H1 (cell line): ENCODE results near the gene IFNG. TPM values are rescaled to one million over a fixed set of nuclear protein-coding genes. Genes with fewer than 3 reads are reported as not detected.

Experiments
- CTCF ChIA-PET: fragments of 300-600 bp; sonication (Branson Sonifier 250); formaldehyde crosslinking; loops from one replicate; lab custom pipeline; 2021; ENCODE audit not compliant: partially characterized antibody; lab: Charles Lee
- POLR2A ChIA-PET: fragments of 300-600 bp; sonication (Branson Sonifier 250); formaldehyde crosslinking; loops from one replicate; lab custom pipeline; 2021; ENCODE audit warnings: inconsistent platforms; ENCODE audit not compliant: partially characterized antibody; lab: Charles Lee
- DNase-seq, 2 experiments: peaks; one replicate each; pipeline versions ENCODE4 v3.0.0 to v3.0.0-alpha.2; 2010 to 2022; ENCODE audit warnings: low spot score in 2 of 2, low read depth in 1 of 2, mixed read lengths in 1 of 2
- FAIRE-seq: peaks from 2 replicates; lab custom pipeline; 2011; peaks lifted over from hg19 to GRCh38; lab: Jason Lieb, UNC
- H2AFZ ChIP-seq: 2 replicates; pipeline ENCODE4 v1.8.1; 2012; ENCODE audit warnings: low read length, inconsistent platforms
- H2AK5ac ChIP-seq: 2 replicates; pipeline ENCODE4 v1.6.1; 2013; ENCODE audit warnings: low read depth, low read length
- H2BK120ac ChIP-seq: replicated peaks from 2 replicates; pipeline ENCODE3; 2013; ENCODE audit warnings: low read depth, low read length, inconsistent platforms
- H2BK12ac ChIP-seq: 2 replicates; pipeline ENCODE4 v1.6.1; 2013; ENCODE audit warnings: low read depth, low read length
- H2BK15ac ChIP-seq: 2 replicates; pipeline ENCODE4 v1.6.1; 2013; ENCODE audit warnings: low read length
- H2BK20ac ChIP-seq: 2 replicates; pipeline ENCODE4 v1.6.1; 2013; ENCODE audit warnings: low read length
- H2BK5ac ChIP-seq: 2 replicates; pipeline ENCODE4 v1.6.1; 2013; ENCODE audit warnings: low read depth, low read length
- H3K14ac ChIP-seq: 2 replicates; pipeline ENCODE4 v1.6.1; 2013; ENCODE audit warnings: inconsistent platforms; ENCODE audit not compliant: insufficient read length
- H3K18ac ChIP-seq: 2 replicates; pipeline ENCODE4 v1.6.1; 2013; ENCODE audit warnings: low read length; ENCODE audit errors: extremely low read depth
- H3K23ac ChIP-seq: 2 replicates; pipeline ENCODE4 v1.6.1; 2013; ENCODE audit warnings: inconsistent platforms; ENCODE audit not compliant: insufficient read length
- H3K23me2 ChIP-seq: 2 replicates; pipeline ENCODE4 v1.6.1; 2013; ENCODE audit warnings: low read depth, low read length
- H3K27ac ChIP-seq: 2 replicates; pipeline ENCODE4 v1.6.1; 2011; ENCODE audit warnings: low read depth, low read length, inconsistent platforms
- H3K27me3 ChIP-seq, 4 experiments: replicated peaks in 1 of 4; 1 replicate in 1 of 4; 2 replicates in 3 of 4; pipeline versions ENCODE4 v1.6.1 to v1.8.1; 2011 to 2013; ENCODE audit warnings: low read length in 3 of 4, mild to moderate bottlenecking in 3 of 4, inconsistent platforms in 2 of 4, mixed read lengths in 2 of 4, moderate library complexity in 1 of 4; ENCODE audit not compliant: control insufficient read depth in 3 of 4, insufficient read depth in 3 of 4; ENCODE audit errors: extremely low read depth in 1 of 4
- H3K36me3 ChIP-seq, 4 experiments: 2 replicates each; pipeline versions ENCODE4 v1.6.1 to v1.8.1; 2011 to 2013; ENCODE audit warnings: mild to moderate bottlenecking in 4 of 4, low read length in 3 of 4, moderate library complexity in 2 of 4, control low read depth in 1 of 4, inconsistent platforms in 1 of 4; ENCODE audit not compliant: insufficient read depth in 4 of 4, control insufficient read depth in 2 of 4
- H3K4ac ChIP-seq: replicated peaks from 2 replicates; pipeline ENCODE3; 2013; ENCODE audit warnings: low read length, low read depth, mixed read lengths, inconsistent platforms; ENCODE audit not compliant: insufficient read length
- H3K4me1 ChIP-seq, 4 experiments: replicated peaks in 1 of 4; 1 replicate in 1 of 4; 2 replicates in 3 of 4; pipeline versions ENCODE4 v1.6.1 to v1.8.1; 2011 to 2013; ENCODE audit warnings: low read length in 3 of 4, inconsistent platforms in 2 of 4, mixed read lengths in 1 of 4; ENCODE audit not compliant: insufficient read depth in 4 of 4, control insufficient read depth in 3 of 4
- H3K4me2 ChIP-seq, 2 experiments: 2 replicates each; pipeline versions ENCODE4 v1.6.1 to v1.8.1; 2011 to 2013; ENCODE audit warnings: low read depth in 2 of 2, low read length in 2 of 2, control low read depth in 1 of 2, inconsistent platforms in 1 of 2, mild to moderate bottlenecking in 1 of 2; ENCODE audit not compliant: insufficient read depth in 1 of 2
- H3K4me3 ChIP-seq, 4 experiments: fragments of 200-600, 300-600 bp in 1 of 4; sonication (generic), shearing (Covaris generic), sonication (Bioruptor Twin) in 1 of 4; 2 replicates each; pipeline versions ENCODE4 v1.5.1 to v1.8.1; 2011 to 2016; ENCODE audit warnings: low read length in 4 of 4, low read depth in 3 of 4, control low read depth in 2 of 4, inconsistent platforms in 2 of 4, mild to moderate bottlenecking in 2 of 4, mixed read lengths in 1 of 4, moderate library complexity in 1 of 4; ENCODE audit not compliant: insufficient read depth in 2 of 4; ENCODE audit errors: extremely low read depth in 1 of 4
- H3K56ac ChIP-seq: replicated peaks from 2 replicates; pipeline ENCODE3; 2013; ENCODE audit warnings: low read depth, mild to moderate bottlenecking, mixed read lengths, low read length, inconsistent platforms; ENCODE audit not compliant: insufficient read length
- H3K79me1 ChIP-seq: 2 replicates; pipeline ENCODE4 v1.6.1; 2013; ENCODE audit warnings: low read depth, low read length, control low read depth
- H3K79me2 ChIP-seq, 2 experiments: 2 replicates each; pipeline versions ENCODE4 v1.6.1 to v1.8.1; 2012 to 2013; ENCODE audit warnings: low read length in 2 of 2, mild to moderate bottlenecking in 2 of 2, inconsistent platforms in 1 of 2; ENCODE audit not compliant: insufficient read depth in 2 of 2, control insufficient read depth in 1 of 2
- H3K9ac ChIP-seq, 4 experiments: replicated peaks in 1 of 4; 1 replicate in 1 of 4; 2 replicates in 3 of 4; pipeline versions ENCODE4 v1.6.1 to v1.8.1; 2011 to 2013; ENCODE audit warnings: low read depth in 3 of 4, low read length in 3 of 4, control low read depth in 2 of 4, mild to moderate bottlenecking in 2 of 4, moderate library complexity in 2 of 4, inconsistent platforms in 1 of 4; ENCODE audit errors: extremely low read depth in 1 of 4
- H3K9me3 ChIP-seq, 2 experiments: 2 replicates each; pipeline versions ENCODE4 v1.6.1 to v1.8.1; 2012 to 2013; ENCODE audit warnings: mild to moderate bottlenecking in 2 of 2, moderate library complexity in 2 of 2, control low read depth in 1 of 2, inconsistent platforms in 1 of 2, low read depth in 1 of 2, low read length in 1 of 2, mixed read lengths in 1 of 2; ENCODE audit not compliant: insufficient read depth in 2 of 2
- H4K20me1 ChIP-seq, 2 experiments: replicated peaks in 1 of 2; 2 replicates each; pipeline versions ENCODE3 to v1.8.1; 2011 to 2013; ENCODE audit warnings: inconsistent platforms in 2 of 2, low read length in 2 of 2, mild to moderate bottlenecking in 1 of 2; ENCODE audit not compliant: insufficient read depth in 2 of 2, control insufficient read depth in 1 of 2
- H4K5ac ChIP-seq: 2 replicates; pipeline ENCODE4 v1.6.1; 2013; ENCODE audit warnings: low read length, low read depth, mixed read lengths, inconsistent platforms; ENCODE audit not compliant: insufficient read length
- H4K8ac ChIP-seq: 2 replicates; pipeline ENCODE4 v1.8.0; 2013; ENCODE audit warnings: mild to moderate bottlenecking, moderate library complexity, low read length, inconsistent platforms; ENCODE audit not compliant: insufficient read depth; ENCODE audit errors: extremely low read depth
- H4K91ac ChIP-seq: replicated peaks from 2 replicates; pipeline ENCODE3; 2013; ENCODE audit warnings: low read length, mixed read lengths, inconsistent platforms; ENCODE audit not compliant: insufficient read length
- ASH2L ChIP-seq: fragments of 200-600, 300-600 bp; sonication (generic); IDR thresholded peaks from one replicate; pipeline ENCODE4 v1.7.1; 2017; ENCODE audit warnings: low read length
- CREB1 ChIP-seq: IDR thresholded peaks from 2 replicates; pipeline ENCODE4 v1.6.1; 2012; ENCODE audit warnings: inconsistent platforms
- CTBP2 ChIP-seq: IDR thresholded peaks from 2 replicates; pipeline ENCODE4 v1.7.0; 2011; ENCODE audit warnings: borderline replicate concordance, mild to moderate bottlenecking, moderate library complexity, mixed read lengths, low read length; ENCODE audit not compliant: insufficient read depth, insufficient read length
- E2F6 ChIP-seq: IDR thresholded peaks from 2 replicates; pipeline ENCODE4 v1.6.1; 2012; ENCODE audit warnings: inconsistent platforms
- EZH2 ChIP-seq: fragments of 200-600 bp; sonication (generic); IDR thresholded peaks from 2 replicates; pipeline ENCODE4 v1.7.1; 2012; ENCODE audit warnings: low read depth, mild to moderate bottlenecking, moderate library complexity, low read length, inconsistent platforms; ENCODE audit not compliant: severe bottlenecking
- KDM5A ChIP-seq: fragments of 200-600 bp; IDR thresholded peaks from 2 replicates; pipeline ENCODE4 v1.7.1; 2012; ENCODE audit warnings: mild to moderate bottlenecking, low read length, inconsistent platforms, mixed read lengths
- MAX ChIP-seq: IDR thresholded peaks from 2 replicates; pipeline ENCODE4 v1.6.1; 2012; ENCODE audit warnings: inconsistent platforms
- PHF8 ChIP-seq: fragments of 200-600 bp; sonication (generic); conservative IDR thresholded peaks from 2 replicates; pipeline ENCODE4 v1.7.1; 2012; ENCODE audit warnings: low read depth, mild to moderate bottlenecking, inconsistent platforms, low read length, moderate library complexity
- POLR2A ChIP-seq, 2 experiments: IDR thresholded peaks; 1 replicate in 1 of 2; 2 replicates in 1 of 2; pipeline ENCODE4 v1.6.1; 2011; ENCODE audit warnings: low read depth in 2 of 2, low read length in 2 of 2, mild to moderate bottlenecking in 2 of 2; ENCODE audit errors: control extremely low read depth in 1 of 2
- SIRT6 ChIP-seq: IDR thresholded peaks from one replicate; pipeline ENCODE4 v1.7.1; 2012; ENCODE audit warnings: low read length, inconsistent platforms
- TBP ChIP-seq: IDR thresholded peaks from 2 replicates; pipeline ENCODE4 v1.6.1; 2011; ENCODE audit warnings: low read depth, low read length, improper control_type of control experiment
- YY1 ChIP-seq: IDR thresholded peaks from 2 replicates; pipeline ENCODE4 v1.6.1; 2011; ENCODE audit warnings: low read depth, mild to moderate bottlenecking, low read length
- WGBS, 2 experiments: shearing (Covaris generic) in 1 of 2; methylation state at CpG; one replicate each; pipeline versions ENCODE4 v1.1.6 to v1.1.7; 2013 to 2015; ENCODE audit warnings: low lambda C conversion rate in 2 of 2, mixed read lengths in 2 of 2, inconsistent platforms in 1 of 2, low coverage in 1 of 2, missing lambda C conversion rate in 1 of 2; ENCODE audit not compliant: insufficient replicate concordance in 2 of 2, insufficient coverage in 1 of 2, insufficient read length in 1 of 2; ENCODE audit errors: extremely low coverage in 1 of 2, missing lambda C conversion rate in 1 of 2; 5-methylcytosine and 5-hydroxymethylcytosine counted together
- long read RNA-seq, 2 experiments: library from RNA in 1 of 2; library from capped mRNA in 1 of 2; stranded (forward); transcript quantifications; one replicate each; pipeline ENCODE4 v2.0.0, GENCODE V29; 2021; ENCODE audit warnings: inconsistent platforms in 1 of 2
- polyA minus RNA-seq, 3 experiments: library from RNA; depleted of rRNA, polyadenylated mRNA; stranded (reverse); fragments of >200 nt; gene quantifications; 1 replicate in 2 of 3; 2 replicates in 1 of 3; pipeline ENCODE4 v1.2.3, GENCODE V29; 2011
- polyA plus RNA-seq, 7 experiments: library from polyadenylated mRNA; depleted of rRNA in 3 of 7; stranded (reverse) in 5 of 7; unstranded in 2 of 7; fragments of >200 nt in 5 of 7; fragments of 200-250 nt in 2 of 7; gene quantifications; 1 replicate in 5 of 7; 2 replicates in 1 of 7; 4 replicates in 1 of 7; pipeline versions ENCODE4 v1.2.1 to v1.2.3, GENCODE V29; 2011 to 2013; ENCODE audit warnings: missing spikeins in 2 of 7, mixed read lengths in 2 of 7
- total RNA-seq: library from RNA; stranded (reverse); fragmentation: NEBNext Ultra II Directional; extraction: Animal tissue kit (Norgen Biotek cat#: 25700); gene quantifications from 2 replicates; pipeline ENCODE4 v1.2.1, GENCODE V29; 2021

Gene IFNG
- total RNA-seq, result not detected in 2 replicates
- not detected in 2 replicates for polyA plus RNA-seq (2011; rRNA removed)
- not detected for polyA plus RNA-seq (2011; cell fraction: cytosol; rRNA removed)
- not detected for polyA plus RNA-seq (2011; cell fraction: nucleus; rRNA removed)
- not detected in 4 replicates for polyA plus RNA-seq (2012, experiment 1 of 2)
- not detected for polyA plus RNA-seq (2012, experiment 2 of 2)
- not detected for polyA plus RNA-seq (2013, experiment 1 of 2)
- polyA plus RNA-seq (2013, experiment 2 of 2), result not detected
- not detected in 2 replicates for polyA minus RNA-seq (2011; rRNA and poly(A)+ RNA removed)
- not detected for polyA minus RNA-seq (2011; cell fraction: cytosol; rRNA and poly(A)+ RNA removed)
- polyA minus RNA-seq (2011; cell fraction: nucleus; rRNA and poly(A)+ RNA removed), result not detected
- long read RNA-seq, experiment 1, result 0 reads
- long read RNA-seq, experiment 2, result 0 reads

- no peak within 1 kb of the TSS for H3K4me3 ChIP-seq
- no peak for FAIRE-seq
- H3K23ac ChIP-seq, result no peak within 1 kb of the TSS
- H3K79me2 ChIP-seq, result no peaks in the 10 kb centered on the region
- H3K4ac ChIP-seq, result no peak within 1 kb of the TSS
- H3K79me1 ChIP-seq, result no peaks in the 10 kb centered on the region
- no peak within 1 kb of the TSS for H2AK5ac ChIP-seq
- H3K36me3 ChIP-seq, result no peaks in the 10 kb centered on the region
- CTCF ChIA-PET, result interaction anchor here (1.4 to 7.5 kb wide), 9 partner anchors 12 to 121 kb away, joined by 4 to 82 read pairs (median 21); no protein-coding TSS in a partner anchor
- H3K9me3 ChIP-seq, result no peaks in the 10 kb centered on the region
- no peaks in the 10 kb centered on the region for H3K4me1 ChIP-seq
- H2BK12ac ChIP-seq, result no peak within 1 kb of the TSS
- H2BK15ac ChIP-seq, result no peak within 1 kb of the TSS
- H3K9ac ChIP-seq, result no peak within 1 kb of the TSS
- no peak within 1 kb of the TSS for H2BK5ac ChIP-seq
- no peak within 1 kb of the TSS for H3K4me2 ChIP-seq
- no peak within 1 kb of the TSS for H4K5ac ChIP-seq
- no peak within 1 kb of the TSS for H3K14ac ChIP-seq
- no peak within 1 kb of the TSS for H3K56ac ChIP-seq
- H4K91ac ChIP-seq, result no peak within 1 kb of the TSS
- H3K18ac ChIP-seq, result no peak within 1 kb of the TSS
- DNase-seq, result no peak
- 87% methylated on average over 5 of the region's 5 CpGs; no CpG with 5 or more reads in 1 of the 2 experiments for WGBS, 2 experiments
- H2AFZ ChIP-seq, result no peak within 1 kb of the TSS
- no peak within 1 kb of the TSS for H3K27ac ChIP-seq
- H4K8ac ChIP-seq, result no peak within 1 kb of the TSS
- H2BK20ac ChIP-seq, result no peak within 1 kb of the TSS
- H3K27me3 ChIP-seq, result no peaks in the 10 kb centered on the region
- no peaks in the 10 kb centered on the region for H3K23me2 ChIP-seq
- POLR2A ChIA-PET, result no interaction called here
- H4K20me1 ChIP-seq, result no peaks in the 10 kb centered on the region
- no peak within 1 kb of the TSS for H2BK120ac ChIP-seq
- TF ChIP-seq MAX (no peak), E2F6 (no peak), YY1 (no peak), SIRT6 (no peak), KDM5A (no peak), POLR2A (IDR thresholded peaks at IDR 0.05; ENCODE audit: control extremely low read depth in 1 of 2, low read depth in 2 of 2, low read length in 2 of 2) (no peak), CREB1 (no peak), PHF8 (no peak), CTBP2 (no peak), EZH2 (no peak), ASH2L (no peak), TBP (no peak)
Observed at GRCh38 chr12:68159681-68160304, at the start of gene IFNG. IFNG (minus strand) TSS chr12:68159740; CDS start chr12:68159615, 125 bp downstream.
